NCI-H2107 (cell line): ENCODE results near the gene PSMF1.
"Not testable (repeated sequence)": the region's sequence is repeated elsewhere in the genome, so short reads cannot be mapped to it uniquely, and the experiment has no call there.

ENCODE experiments used
- DNase-seq: peaks from one replicate; lab custom pipeline; 2025; lab: John Stamatoyannopoulos, UW

PSMF1 gene

GRCh38 chr20:1122388-1123315 lies 4.2 kb downstream of the PSMF1 start:
- DNase-seq, result no peak

- no peak for DNase-seq
Measured at GRCh38 chr20:1123666-1124065, 5.3 kb downstream of the PSMF1 start.

- no peak for DNase-seq
Measured at GRCh38 chr20:1124421-1124820, 6.0 kb downstream of the PSMF1 start.

GRCh38 chr20:1125277-1125676 lies 6.9 kb downstream of the PSMF1 start:
- no peak for DNase-seq

- DNase-seq, result no peak
Measured at GRCh38 chr20:1127840-1128239, 9.4 kb downstream of the PSMF1 start.

- no peak for DNase-seq
Measured at GRCh38 chr20:1130058-1130694, 11.8 kb downstream of the PSMF1 start.

- no peak for DNase-seq
Measured at GRCh38 chr20:1130847-1131246, 12.4 kb downstream of the PSMF1 start.

GRCh38 chr20:1131354-1131753 lies 13.0 kb downstream of the PSMF1 start:
- DNase-seq, result no peak

GRCh38 chr20:1134355-1134754 lies 16.0 kb downstream of the PSMF1 start:
- no peak for DNase-seq

- DNase-seq, result no peak
Measured at GRCh38 chr20:1134836-1135235, 16.4 kb downstream of the PSMF1 start.

- DNase-seq, result no peak
Measured at GRCh38 chr20:1137236-1137635, 18.8 kb downstream of the PSMF1 start.

GRCh38 chr20:1144401-1145172 lies 26.2 kb downstream of the PSMF1 start:
- DNase-seq, result no peak

GRCh38 chr20:1146957-1147356 lies 28.6 kb downstream of the PSMF1 start:
- no peak for DNase-seq

GRCh38 chr20:1149812-1150211 lies 31.4 kb downstream of the PSMF1 start:
- DNase-seq, result not testable (repeated sequence)

GRCh38 chr20:1150218-1150617 lies 31.8 kb downstream of the PSMF1 start:
- no peak for DNase-seq

- DNase-seq, result no peak
Measured at GRCh38 chr20:1150968-1151367, 32.6 kb downstream of the PSMF1 start.

- no peak for DNase-seq
Measured at GRCh38 chr20:1154226-1154625, 35.8 kb downstream of the PSMF1 start.

GRCh38 chr20:1154691-1155090 lies 36.3 kb downstream of the PSMF1 start:
- no peak for DNase-seq

- no peak for DNase-seq
Measured at GRCh38 chr20:1155342-1155741, 36.9 kb downstream of the PSMF1 start.

GRCh38 chr20:1160496-1160895 lies 42.1 kb downstream of the PSMF1 start:
- DNase-seq, result no peak

- no peak for DNase-seq
Measured at GRCh38 chr20:1160991-1161390, 42.6 kb downstream of the PSMF1 start.

- DNase-seq, result no peak
Measured at GRCh38 chr20:1163105-1163504, 44.7 kb downstream of the PSMF1 start.

- DNase-seq, result no peak
Measured at GRCh38 chr20:1163653-1164052, 45.3 kb downstream of the PSMF1 start.
